EH (cell line): ENCODE results near the gene CRNN.
A peak's percentile ranks its signal among the peaks of the same experiment; 100 is the strongest.

Experiments
- DNase-seq: peaks from one replicate; pipeline ENCODE4 v3.0.0-alpha.2; 2015; ENCODE audit warnings: low read depth

Gene CRNN

DNA sequence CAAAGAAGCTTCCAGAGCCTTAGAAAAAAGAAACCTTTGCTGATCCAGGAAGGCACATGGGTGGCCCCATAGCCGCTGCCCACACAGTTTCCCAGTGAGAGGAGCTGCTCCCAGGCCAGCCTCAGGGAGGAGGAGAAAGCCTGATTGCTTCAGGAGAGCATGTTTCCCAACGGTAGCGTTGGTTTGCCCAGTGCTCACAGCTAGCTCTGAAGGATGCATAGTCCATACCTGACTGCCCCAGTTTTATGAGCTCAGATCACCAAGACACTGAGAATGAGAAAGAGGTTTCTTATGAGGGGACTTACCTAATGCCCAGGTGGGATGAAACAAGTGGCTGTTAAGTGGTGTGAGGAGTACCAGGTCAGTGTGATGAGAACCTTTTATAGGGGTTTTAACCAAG, at the start of gene CRNN:
Gene CRNN (minus strand): TSS at position 355 of the 400 bp plus-strand sequence. CDS start 2,030 bp downstream, outside the sequence.
- DNase-seq, result no peak

DNA sequence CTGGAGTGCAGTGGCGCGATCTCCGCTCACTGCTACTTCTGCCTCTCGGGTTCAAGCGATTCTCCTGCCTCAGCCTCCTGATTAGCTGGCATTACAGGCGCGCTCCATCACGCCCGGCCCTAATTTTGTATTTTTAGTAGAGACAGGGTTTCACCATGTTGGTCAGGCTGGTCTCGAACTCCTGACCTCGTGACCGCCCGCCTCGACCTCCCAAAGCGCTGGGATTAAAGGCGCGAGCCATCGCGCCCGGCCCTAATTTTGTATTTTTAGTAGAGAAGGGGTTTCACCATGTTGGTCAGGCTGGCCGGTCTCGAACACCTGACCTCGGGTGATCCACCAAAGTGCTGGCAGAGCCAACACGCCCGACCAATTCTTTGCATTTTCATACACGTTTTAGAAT, 48.6 kb upstream of the CRNN start:
- no peak for DNase-seq

DNA sequence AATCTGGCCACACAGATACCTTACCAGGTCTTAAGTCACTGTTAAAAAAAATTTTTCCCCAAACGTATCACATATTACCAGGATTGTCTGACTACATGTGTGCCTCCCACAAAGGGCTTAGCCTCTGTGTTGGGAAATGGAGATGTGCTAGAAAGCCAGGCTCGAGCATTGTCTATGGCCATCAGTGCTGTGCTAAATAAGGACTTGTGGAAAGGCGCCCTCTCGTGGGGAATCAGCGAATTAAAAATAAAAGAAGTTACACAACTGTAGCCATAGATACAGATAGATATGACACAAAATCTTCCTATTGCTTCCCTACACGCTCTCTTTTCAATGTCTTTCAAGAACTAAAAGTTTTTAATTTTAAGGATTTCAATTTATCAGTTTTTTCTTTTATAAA, 47.5 kb upstream of the CRNN start:
- peak; percentile 76 for DNase-seq

- DNase-seq, result no peak
These were observed 46.5 kb upstream of the CRNN start for GRCh38 chr1:152460529-152460899.

GRCh38 chr1:152459596-152460528, 45.8 kb upstream of the CRNN start:
- peak; percentile 75 for DNase-seq

GRCh38 chr1:152458384-152459185, 44.5 kb upstream of the CRNN start:
- peak; percentile 77 for DNase-seq

- DNase-seq, result no peak
These were observed 43.5 kb upstream of the CRNN start for GRCh38 chr1:152457561-152457960.

DNA sequence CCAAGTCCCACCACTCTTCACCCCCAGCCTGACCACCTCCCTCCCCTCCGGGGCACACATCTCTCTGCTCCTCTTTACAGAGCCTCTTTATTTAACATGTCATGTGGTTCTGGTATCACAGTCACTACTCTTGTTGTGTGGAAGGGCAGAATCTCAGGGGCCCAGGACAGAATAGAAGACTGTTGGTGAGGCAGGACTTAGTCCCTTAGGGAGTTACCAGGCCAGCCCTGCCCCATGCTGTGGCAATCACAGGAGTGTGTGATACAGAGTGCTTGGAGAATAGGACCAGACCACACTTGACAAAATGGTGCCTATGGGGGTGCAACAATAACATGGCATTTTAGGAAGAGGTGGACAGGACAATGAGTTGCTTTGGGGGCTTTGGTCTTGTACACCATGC, 43.0 kb upstream of the CRNN start:
- no peak for DNase-seq

GRCh38 chr1:152451254-152451653, 37.2 kb upstream of the CRNN start:
- no peak for DNase-seq

DNA sequence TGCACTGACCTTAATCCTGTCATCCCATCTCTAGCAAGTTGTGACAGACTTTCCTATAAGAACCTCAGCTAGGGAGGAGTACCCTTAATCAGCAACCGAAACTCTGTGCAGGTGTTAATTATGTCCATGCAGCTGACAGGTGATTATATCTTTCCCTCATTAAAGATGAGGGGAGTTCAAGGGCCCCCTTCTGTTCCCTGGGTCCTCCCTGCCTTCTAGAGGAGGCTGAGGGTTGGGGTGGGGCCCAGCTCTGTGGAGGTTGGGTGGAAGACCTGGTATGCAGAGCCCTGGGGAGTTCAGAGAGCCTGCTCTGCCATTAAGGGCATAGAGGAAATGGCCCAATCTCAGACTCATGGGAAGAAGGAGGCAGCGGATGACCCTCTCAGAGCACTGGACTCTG, 35.6 kb upstream of the CRNN start:
- DNase-seq, result no peak

DNA sequence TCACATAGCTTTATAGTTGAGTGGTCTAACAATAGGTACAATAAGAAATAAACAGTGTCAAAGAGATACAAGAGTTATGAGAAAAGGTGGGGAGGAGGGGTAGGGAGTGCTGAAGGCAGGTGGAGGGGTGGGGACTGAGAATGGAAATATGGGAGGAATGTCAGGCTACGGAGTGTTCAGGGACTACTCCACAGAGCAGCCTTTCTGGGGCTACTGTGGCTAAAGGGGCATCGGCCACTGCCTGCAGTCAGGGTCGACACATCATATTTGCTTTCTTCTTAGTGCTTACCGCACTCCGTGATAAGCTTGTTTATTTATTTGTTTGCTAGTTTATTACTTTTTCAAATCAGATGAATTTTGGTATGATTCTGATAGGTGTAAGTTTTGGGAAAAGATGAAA, 34.4 kb upstream of the CRNN start:
- no peak for DNase-seq

DNA sequence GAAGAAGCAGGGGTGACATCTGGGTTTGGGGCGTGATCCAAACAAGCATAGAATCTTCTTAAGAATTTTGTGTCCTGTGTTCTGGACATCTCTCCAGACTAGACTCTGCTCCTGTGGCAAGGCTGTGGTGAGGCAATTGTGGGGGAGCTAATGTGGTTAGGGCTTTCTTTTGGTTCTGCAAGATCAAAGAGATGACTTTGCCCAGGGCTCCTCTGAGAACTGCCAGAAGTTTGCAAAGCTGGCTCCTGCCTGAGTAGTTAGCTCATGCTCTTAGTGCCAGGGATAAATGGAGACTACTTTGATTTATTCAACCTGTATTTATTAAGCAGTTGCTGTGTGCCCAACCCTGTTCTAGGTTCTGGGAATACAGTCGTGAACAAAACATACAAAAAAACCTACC, 34.0 kb upstream of the CRNN start:
- DNase-seq, result no peak

DNA sequence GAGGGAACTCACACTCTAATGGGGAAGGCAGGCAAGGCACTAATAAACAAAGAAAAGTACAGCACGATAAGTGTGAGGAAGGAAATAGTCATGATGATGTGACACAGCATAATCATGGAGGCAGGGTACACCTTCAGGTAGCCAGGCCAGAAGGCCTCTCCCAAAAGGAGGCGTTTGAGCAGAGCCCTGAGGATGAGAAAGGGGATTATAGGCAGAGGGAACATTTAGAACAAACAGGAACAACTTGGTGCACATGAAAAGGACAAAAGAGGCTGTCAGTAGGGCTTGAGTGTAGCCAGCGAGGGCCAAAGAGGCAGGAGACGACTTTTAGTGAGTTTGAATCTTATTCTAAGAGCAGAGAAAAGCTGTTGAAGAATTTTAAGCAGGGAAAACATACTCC, 33.4 kb upstream of the CRNN start:
- DNase-seq, result no peak

GRCh38 chr1:152444045-152444444, 30.0 kb upstream of the CRNN start:
- DNase-seq, result no peak

- DNase-seq, result peak; percentile 37
These were observed 28.7 kb upstream of the CRNN start for GRCh38 chr1:152442765-152443164.

DNA sequence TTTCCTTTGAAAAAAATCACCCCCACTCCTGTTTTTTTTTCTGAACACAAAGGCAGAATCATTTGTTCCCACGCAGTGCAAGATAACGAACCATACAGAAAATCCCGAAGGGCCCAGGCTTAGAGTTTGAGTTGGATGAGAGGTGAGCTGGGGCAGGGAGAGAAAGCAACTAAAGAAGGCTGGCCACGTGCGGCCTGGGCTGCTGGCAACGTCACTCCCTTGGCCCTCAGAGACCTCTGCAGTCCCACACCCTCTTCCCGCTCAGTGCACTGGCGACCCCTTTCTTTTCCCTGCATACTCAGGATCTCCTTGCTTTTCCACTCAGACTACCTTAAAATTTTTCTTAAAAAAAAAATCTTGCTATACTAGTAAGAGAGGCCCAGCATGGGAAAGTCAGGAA, 28.2 kb upstream of the CRNN start:
- no peak for DNase-seq

DNA sequence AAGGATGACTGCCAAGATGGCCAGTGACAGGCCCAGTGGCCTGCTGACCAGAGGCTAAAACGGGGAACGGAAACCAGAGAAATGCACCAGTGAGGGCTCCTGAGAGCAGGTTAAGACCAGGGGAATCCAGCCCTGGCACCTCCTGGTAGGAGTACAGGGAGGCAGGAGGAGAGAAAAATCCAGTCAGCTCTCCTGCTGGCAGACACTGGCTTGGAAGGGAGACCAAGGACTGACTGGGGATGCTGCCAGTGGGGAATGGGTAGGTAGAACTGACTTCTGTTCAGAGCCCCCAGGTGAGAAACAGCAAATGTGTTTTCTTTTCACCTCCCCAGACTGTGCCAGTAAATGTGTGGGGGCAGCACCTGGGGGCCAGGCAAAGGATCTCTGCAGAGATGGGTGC, 27.7 kb upstream of the CRNN start:
- no peak for DNase-seq

DNA sequence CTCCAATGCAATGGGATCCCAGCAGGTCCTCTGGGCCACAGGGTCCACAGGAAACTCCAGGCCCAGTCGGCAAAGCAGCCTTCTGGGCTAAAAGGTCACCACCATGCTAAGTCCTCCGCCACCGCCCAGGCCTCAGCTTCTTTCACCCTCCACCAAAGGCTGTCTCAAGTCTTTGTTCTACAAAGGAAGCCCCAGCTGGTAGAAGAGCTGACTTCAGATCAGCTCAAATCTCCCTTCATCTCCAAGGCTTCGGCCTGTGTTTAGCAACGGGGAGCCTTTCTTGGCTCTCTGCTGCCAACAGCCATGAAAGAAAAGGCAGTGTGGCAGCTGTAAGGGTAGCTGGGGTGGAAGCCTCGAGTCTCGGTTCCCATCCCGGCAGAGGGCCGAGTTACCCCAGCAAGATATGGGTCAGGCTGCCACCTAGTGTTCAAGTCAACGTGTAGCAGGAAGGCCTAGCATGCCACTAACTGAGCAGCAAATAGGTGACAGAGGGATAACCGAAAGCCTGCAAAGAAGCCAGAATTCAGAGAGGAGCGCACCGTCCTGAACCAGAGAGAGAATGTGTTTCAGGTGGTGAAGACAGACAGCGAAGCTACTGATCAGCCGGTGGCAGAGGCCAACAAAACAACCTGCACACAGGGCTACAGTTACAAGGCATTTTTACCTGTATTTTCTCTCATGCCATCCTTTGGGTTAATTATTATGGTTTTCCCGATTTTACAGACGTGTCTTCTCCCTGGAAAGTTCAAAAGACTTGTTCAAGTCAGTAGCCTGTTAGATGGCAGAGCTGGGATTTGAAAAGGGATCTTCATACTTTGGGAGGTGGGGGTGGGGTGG, 26.8 kb upstream of the CRNN start:
- DNase-seq, result peak; percentile 76

- peak; percentile 64 for DNase-seq
These were observed 22.8 kb upstream of the CRNN start for GRCh38 chr1:152436593-152437496.

- DNase-seq, result no peak
These were observed 13.4 kb upstream of the CRNN start for GRCh38 chr1:152427458-152427857.

- DNase-seq, result no peak
These were observed 12.7 kb upstream of the CRNN start for GRCh38 chr1:152426731-152427130.
